SK-N-SH (cell line): Measurements from ENCODE around the gene OR5K1.

Experiments used
- RAD21 ChIP-seq: IDR thresholded peaks from 2 replicates; pipeline ENCODE4 v1.6.1; 2012; ENCODE audit warnings: mild to moderate bottlenecking, low read length
- TF ChIP-seq, protein P1 (sequence below): fragments of 200-600 bp; sonication (generic); IDR thresholded peaks from 2 replicates; pipeline ENCODE4 v1.6.1; 2017; ENCODE audit warnings: antibody characterized with exemption, mild to moderate bottlenecking, moderate library complexity
- TF ChIP-seq, protein P2 (sequence below): IDR thresholded peaks from 2 replicates; pipeline ENCODE4 v1.4.0; 2012; ENCODE audit warnings: low read depth, borderline replicate concordance

DNA sequence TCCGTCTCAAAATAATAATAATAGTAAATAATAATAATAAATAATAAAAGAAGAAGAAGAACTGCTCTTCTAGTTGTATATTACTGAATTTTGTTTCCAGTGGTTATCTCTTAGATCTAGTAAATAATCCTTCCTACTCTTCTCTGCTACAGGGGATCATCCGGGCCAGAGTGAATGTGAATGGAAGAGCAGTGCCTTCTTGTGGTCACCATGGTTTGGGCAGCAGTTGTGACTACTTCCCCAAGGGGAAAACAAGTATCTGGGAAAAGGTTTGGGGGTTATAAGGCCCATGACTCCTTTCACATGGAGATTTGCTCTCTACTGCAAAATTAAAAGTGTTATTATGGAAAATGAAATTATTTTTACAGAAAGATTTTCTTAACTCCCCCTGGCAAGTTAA is 5.5 kb upstream of the OR5K1 start:
- TF ChIP-seq, protein P1, sequence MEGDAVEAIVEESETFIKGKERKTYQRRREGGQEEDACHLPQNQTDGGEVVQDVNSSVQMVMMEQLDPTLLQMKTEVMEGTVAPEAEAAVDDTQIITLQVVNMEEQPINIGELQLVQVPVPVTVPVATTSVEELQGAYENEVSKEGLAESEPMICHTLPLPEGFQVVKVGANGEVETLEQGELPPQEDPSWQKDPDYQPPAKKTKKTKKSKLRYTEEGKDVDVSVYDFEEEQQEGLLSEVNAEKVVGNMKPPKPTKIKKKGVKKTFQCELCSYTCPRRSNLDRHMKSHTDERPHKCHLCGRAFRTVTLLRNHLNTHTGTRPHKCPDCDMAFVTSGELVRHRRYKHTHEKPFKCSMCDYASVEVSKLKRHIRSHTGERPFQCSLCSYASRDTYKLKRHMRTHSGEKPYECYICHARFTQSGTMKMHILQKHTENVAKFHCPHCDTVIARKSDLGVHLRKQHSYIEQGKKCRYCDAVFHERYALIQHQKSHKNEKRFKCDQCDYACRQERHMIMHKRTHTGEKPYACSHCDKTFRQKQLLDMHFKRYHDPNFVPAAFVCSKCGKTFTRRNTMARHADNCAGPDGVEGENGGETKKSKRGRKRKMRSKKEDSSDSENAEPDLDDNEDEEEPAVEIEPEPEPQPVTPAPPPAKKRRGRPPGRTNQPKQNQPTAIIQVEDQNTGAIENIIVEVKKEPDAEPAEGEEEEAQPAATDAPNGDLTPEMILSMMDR, result no peak
- TF ChIP-seq RAD21, result no peak
- TF ChIP-seq, protein P2, sequence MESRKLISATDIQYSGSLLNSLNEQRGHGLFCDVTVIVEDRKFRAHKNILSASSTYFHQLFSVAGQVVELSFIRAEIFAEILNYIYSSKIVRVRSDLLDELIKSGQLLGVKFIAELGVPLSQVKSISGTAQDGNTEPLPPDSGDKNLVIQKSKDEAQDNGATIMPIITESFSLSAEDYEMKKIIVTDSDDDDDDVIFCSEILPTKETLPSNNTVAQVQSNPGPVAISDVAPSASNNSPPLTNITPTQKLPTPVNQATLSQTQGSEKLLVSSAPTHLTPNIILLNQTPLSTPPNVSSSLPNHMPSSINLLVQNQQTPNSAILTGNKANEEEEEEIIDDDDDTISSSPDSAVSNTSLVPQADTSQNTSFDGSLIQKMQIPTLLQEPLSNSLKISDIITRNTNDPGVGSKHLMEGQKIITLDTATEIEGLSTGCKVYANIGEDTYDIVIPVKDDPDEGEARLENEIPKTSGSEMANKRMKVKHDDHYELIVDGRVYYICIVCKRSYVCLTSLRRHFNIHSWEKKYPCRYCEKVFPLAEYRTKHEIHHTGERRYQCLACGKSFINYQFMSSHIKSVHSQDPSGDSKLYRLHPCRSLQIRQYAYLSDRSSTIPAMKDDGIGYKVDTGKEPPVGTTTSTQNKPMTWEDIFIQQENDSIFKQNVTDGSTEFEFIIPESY, result no peak
